ENCODE data around the gene RMND5B. TPM values are rescaled to one million over a fixed set of nuclear protein-coding genes. Genes with fewer than 3 reads are reported as not detected.
A peak's percentile ranks its signal among the peaks of the same experiment; 100 is the strongest.

Gene RMND5B
- polyA plus RNA-seq, 1 of the 3 experiments (the other 2 are of a cell fraction) = 42.8 TPM

DNA sequence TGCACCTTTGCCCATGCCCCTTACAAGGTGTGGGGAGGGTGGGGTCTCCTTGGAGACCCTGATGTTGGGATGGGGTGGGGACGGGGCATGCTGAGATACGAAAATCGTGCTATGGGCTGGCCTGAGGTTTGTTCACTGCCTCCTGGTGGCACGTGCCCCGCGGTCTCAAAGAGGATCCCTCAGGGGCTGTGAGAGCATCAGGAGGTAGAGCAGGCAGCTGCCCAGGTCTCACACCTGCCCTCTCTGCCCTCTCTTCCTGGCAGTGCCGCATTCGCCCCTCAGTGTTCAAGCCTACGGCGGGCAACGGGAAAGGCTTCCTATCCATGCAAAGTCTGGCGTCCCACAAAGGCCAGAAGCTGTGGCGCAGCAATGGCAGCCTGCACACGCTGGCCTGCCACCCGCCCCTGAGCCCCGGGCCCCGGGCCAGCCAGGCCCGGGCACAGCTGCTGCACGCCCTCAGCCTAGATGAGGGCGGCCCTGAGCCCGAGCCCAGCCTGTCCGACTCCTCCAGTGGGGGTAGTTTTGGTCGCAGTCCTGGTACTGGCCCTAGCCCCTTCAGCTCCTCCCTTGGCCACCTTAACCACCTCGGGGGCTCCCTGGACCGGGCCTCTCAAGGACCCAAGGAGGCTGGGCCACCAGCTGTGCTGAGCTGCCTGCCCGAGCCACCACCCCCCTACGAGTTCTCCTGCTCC lies 10.8 kb upstream of the RMND5B start:
- H3K9me2 ChIP-seq = no peaks in the 10 kb centered on the region
- WGBS (ENCODE audit: low lambda C conversion rate) = 91% methylated on average over 6 of the region's 27 CpGs
- no peaks in the 10 kb centered on the region for H3K9me3 ChIP-seq
- H3K36me3 ChIP-seq (replicated peaks in 1 of 2; ENCODE audit: control insufficient read depth in 1 of 2, insufficient read depth in 2 of 2, low read length in 1 of 2) = no peaks in the 10 kb centered on the region
- no peaks in the 10 kb centered on the region for H3F3A ChIP-seq (replicated peaks; ENCODE audit: insufficient read depth)
- no peak overlapping the region for H3K27ac ChIP-seq (ENCODE audit: low read depth in 2 of 2, low read length in 1 of 2)
- ChIA-PET CTCF (interaction anchor here (0.8 to 9.4 kb wide), 17 partner anchors 8 to 65 kb away, joined by 3 to 116 read pairs (median 7); partner anchors contain the start of genes NHP2 and RMND5B), POLR2A (interaction anchor here (1.0 to 1.6 kb wide), 5 partner anchors 11 to 100 kb away, joined by 3 to 9 read pairs (median 5); partner anchors contain the start of genes HNRNPAB, NHP2 and RMND5B)
- H3K79me2 ChIP-seq (ENCODE audit: insufficient read depth) = no peaks in the 10 kb centered on the region
- no peak for DNase-seq
- no peaks in the 10 kb centered on the region for H3K27me3 ChIP-seq (ENCODE audit: insufficient read depth)
- H2AFZ ChIP-seq (ENCODE audit: low read depth) = no peak overlapping the region
- no peak overlapping the region for H3K4me2 ChIP-seq
- H3K4me1 ChIP-seq (ENCODE audit: control insufficient read depth in 1 of 2, insufficient read depth in 2 of 2, low read depth in 1 of 2, low read length in 1 of 2) = peaks cover 0 to 37% of the 10 kb centered on the region in 2 experiments; a peak in 1 of 4 replicates
- no peak overlapping the region for H3K9ac ChIP-seq
- no peaks in the 10 kb centered on the region for H4K20me1 ChIP-seq (ENCODE audit: insufficient read depth)
- TF ChIP-seq REST (IDR thresholded peaks at IDR 0.05; ENCODE audit: low read depth, low read length) (no peak), MXI1 (IDR thresholded peaks at IDR 0.05; ENCODE audit: low read depth, low read length) (no peak), RCOR1 (IDR thresholded peaks at IDR 0.05; ENCODE audit: low read length) (no peak), GATA2 (CRISPR knock-in tag; IDR thresholded peaks at IDR 0.05) (no peak), RFX5 (IDR thresholded peaks at IDR 0.05; ENCODE audit: low read length) (no peak)
- no peak overlapping the region for H3K4me3 ChIP-seq (ENCODE audit: low read depth in 2 of 2, low read length in 1 of 2)

GRCh38 chr5:178120607-178121357 lies 10.0 kb upstream of the RMND5B start:
- H3K27me3 ChIP-seq (ENCODE audit: insufficient read depth) = no peaks in the 10 kb centered on the region
- peak; percentile 95 for DNase-seq
- H4K20me1 ChIP-seq (ENCODE audit: insufficient read depth) = no peaks in the 10 kb centered on the region
- no peaks in the 10 kb centered on the region for H3K9me3 ChIP-seq
- no peaks in the 10 kb centered on the region for H3K79me2 ChIP-seq (ENCODE audit: insufficient read depth)
- no peaks in the 10 kb centered on the region for H3K36me3 ChIP-seq (replicated peaks in 1 of 2; ENCODE audit: control insufficient read depth in 1 of 2, insufficient read depth in 2 of 2, low read length in 1 of 2)
- H3K9ac ChIP-seq = no peak overlapping the region
- peaks cover 0 to 37% of the 10 kb centered on the region in 2 experiments; a peak in 1 of 4 replicates for H3K4me1 ChIP-seq (ENCODE audit: control insufficient read depth in 1 of 2, insufficient read depth in 2 of 2, low read depth in 1 of 2, low read length in 1 of 2)
- ChIA-PET CTCF (interaction anchor here (0.7 to 9.4 kb wide), 20 partner anchors 8 to 79 kb away, joined by 3 to 116 read pairs (median 7); partner anchors contain the start of genes NHP2 and RMND5B), POLR2A (interaction anchor here (0.9 to 1.6 kb wide), 7 partner anchors 11 to 99 kb away, joined by 3 to 9 read pairs (median 4); partner anchors contain the start of genes HNRNPAB, NHP2 and RMND5B)
- no peaks in the 10 kb centered on the region for H3K9me2 ChIP-seq
- no peaks in the 10 kb centered on the region for H3F3A ChIP-seq (replicated peaks; ENCODE audit: insufficient read depth)
- WGBS (ENCODE audit: low lambda C conversion rate) = 44% methylated on average over 9 of the region's 29 CpGs
- peak overlapping the region in 1 of 2 experiments; percentile 12; a peak in 1 of 4 replicates for H3K4me3 ChIP-seq (ENCODE audit: low read depth in 2 of 2, low read length in 1 of 2)
- H2AFZ ChIP-seq (ENCODE audit: low read depth) = no peak overlapping the region
- H3K27ac ChIP-seq (ENCODE audit: low read depth in 2 of 2, low read length in 1 of 2) = peak overlapping the region in 1 of 2 experiments; percentile 58; a peak in 1 of 4 replicates
- H3K4me2 ChIP-seq = no peak overlapping the region
- peak; percentile 36 for TF ChIP-seq RAD21 (IDR thresholded peaks at IDR 0.05; ENCODE audit: low read length)
- no peak for TF ChIP-seq TAF1 (IDR thresholded peaks at IDR 0.05; ENCODE audit: borderline replicate concordance, low read depth, low read length)
- TF ChIP-seq POLR2AphosphoS5 (IDR thresholded peaks at IDR 0.05; ENCODE audit: low read depth, low read length) = no peak
- no peak for TF ChIP-seq EP300 (IDR thresholded peaks at IDR 0.05; ENCODE audit: borderline replicate concordance in 1 of 2, low read depth in 1 of 2, low read length in 1 of 2)
- peak; percentile 46; the same call in 1 of the 2 replicates for TF ChIP-seq SIN3A (IDR thresholded peaks at IDR 0.05; ENCODE audit: borderline replicate concordance, low read depth, low read length)
- TF ChIP-seq NRF1 (IDR thresholded peaks at IDR 0.05; ENCODE audit: low read depth, low read length) = peak; percentile 72
- TF ChIP-seq TEAD4 (IDR thresholded peaks at IDR 0.05; ENCODE audit: borderline replicate concordance, insufficient read depth) = no peak
- TF ChIP-seq, protein P1, sequence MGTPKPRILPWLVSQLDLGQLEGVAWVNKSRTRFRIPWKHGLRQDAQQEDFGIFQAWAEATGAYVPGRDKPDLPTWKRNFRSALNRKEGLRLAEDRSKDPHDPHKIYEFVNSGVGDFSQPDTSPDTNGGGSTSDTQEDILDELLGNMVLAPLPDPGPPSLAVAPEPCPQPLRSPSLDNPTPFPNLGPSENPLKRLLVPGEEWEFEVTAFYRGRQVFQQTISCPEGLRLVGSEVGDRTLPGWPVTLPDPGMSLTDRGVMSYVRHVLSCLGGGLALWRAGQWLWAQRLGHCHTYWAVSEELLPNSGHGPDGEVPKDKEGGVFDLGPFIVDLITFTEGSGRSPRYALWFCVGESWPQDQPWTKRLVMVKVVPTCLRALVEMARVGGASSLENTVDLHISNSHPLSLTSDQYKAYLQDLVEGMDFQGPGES (IDR thresholded peaks at IDR 0.05; ENCODE audit: low read depth, low read length) = no peak
- TF ChIP-seq PBX3 (IDR thresholded peaks at IDR 0.05) = peak; percentile 69
- TF ChIP-seq MEF2A (IDR thresholded peaks at IDR 0.05; ENCODE audit: borderline replicate concordance, low read depth) = no peak
- no peak for TF ChIP-seq TCF12 (IDR thresholded peaks at IDR 0.05)
- TF ChIP-seq FOXJ3 (CRISPR knock-in tag; IDR thresholded peaks at IDR 0.05) = peak; percentile 46; the same call in 1 of the 2 replicates
- no peak for TF ChIP-seq USF1 (IDR thresholded peaks at IDR 0.05; ENCODE audit: borderline replicate concordance, low read depth)
- no peak for TF ChIP-seq RXRA (IDR thresholded peaks at IDR 0.05; ENCODE audit: borderline replicate concordance, low read depth)
